Ishikawa (cell line): ENCODE measurements around the gene F13B.

Experiments used
- CEBPB ChIP-seq: IDR thresholded peaks from 2 replicates; pipeline ENCODE4 v1.6.1; 2012
- CREB1 ChIP-seq: IDR thresholded peaks from 2 replicates; pipeline ENCODE4 v1.6.1; 2012; ENCODE audit warnings: low read depth
- EGR1 ChIP-seq: IDR thresholded peaks from 2 replicates; pipeline ENCODE4 v1.6.1; 2012
- EP300 ChIP-seq: IDR thresholded peaks from 2 replicates; pipeline ENCODE4 v1.6.1; 2012; ENCODE audit warnings: borderline replicate concordance
- FOXM1 ChIP-seq: IDR thresholded peaks from 2 replicates; pipeline ENCODE4 v1.6.1; 2012; ENCODE audit warnings: low read depth, borderline replicate concordance
- NFIC ChIP-seq: IDR thresholded peaks from 2 replicates; pipeline ENCODE4 v1.6.1; 2012
- RAD21 ChIP-seq: IDR thresholded peaks from 2 replicates; pipeline ENCODE4 v1.6.1; 2012; ENCODE audit warnings: low read depth
- REST ChIP-seq: IDR thresholded peaks from 2 replicates; pipeline ENCODE4 v1.6.1; 2012; ENCODE audit warnings: low read depth, mild to moderate bottlenecking
- TAF1 ChIP-seq: IDR thresholded peaks from 2 replicates; pipeline ENCODE4 v1.6.1; 2012; ENCODE audit warnings: low read depth, mild to moderate bottlenecking
- TCF12 ChIP-seq: IDR thresholded peaks from 2 replicates; pipeline ENCODE4 v1.6.1; 2012; ENCODE audit warnings: low read depth
- TEAD4 ChIP-seq: IDR thresholded peaks from 2 replicates; pipeline ENCODE4 v1.6.1; 2012
- USF1 ChIP-seq: IDR thresholded peaks from 2 replicates; pipeline ENCODE4 v1.6.1; 2012
- YY1 ChIP-seq: IDR thresholded peaks from 2 replicates; pipeline ENCODE4 v1.6.1; 2012; ENCODE audit warnings: low read depth
- ZBTB7A ChIP-seq: IDR thresholded peaks from 2 replicates; pipeline ENCODE4 v1.6.1; 2012; ENCODE audit warnings: low read depth
- TF ChIP-seq, protein P1 (sequence below): IDR thresholded peaks from 2 replicates; pipeline ENCODE4 v1.6.1; 2012

F13B gene

GRCh38 chr1:197042676-197043341, 24.3 kb downstream of the F13B start:
- no peak for TF ChIP-seq RAD21
- TF ChIP-seq TAF1: no peak

DNA sequence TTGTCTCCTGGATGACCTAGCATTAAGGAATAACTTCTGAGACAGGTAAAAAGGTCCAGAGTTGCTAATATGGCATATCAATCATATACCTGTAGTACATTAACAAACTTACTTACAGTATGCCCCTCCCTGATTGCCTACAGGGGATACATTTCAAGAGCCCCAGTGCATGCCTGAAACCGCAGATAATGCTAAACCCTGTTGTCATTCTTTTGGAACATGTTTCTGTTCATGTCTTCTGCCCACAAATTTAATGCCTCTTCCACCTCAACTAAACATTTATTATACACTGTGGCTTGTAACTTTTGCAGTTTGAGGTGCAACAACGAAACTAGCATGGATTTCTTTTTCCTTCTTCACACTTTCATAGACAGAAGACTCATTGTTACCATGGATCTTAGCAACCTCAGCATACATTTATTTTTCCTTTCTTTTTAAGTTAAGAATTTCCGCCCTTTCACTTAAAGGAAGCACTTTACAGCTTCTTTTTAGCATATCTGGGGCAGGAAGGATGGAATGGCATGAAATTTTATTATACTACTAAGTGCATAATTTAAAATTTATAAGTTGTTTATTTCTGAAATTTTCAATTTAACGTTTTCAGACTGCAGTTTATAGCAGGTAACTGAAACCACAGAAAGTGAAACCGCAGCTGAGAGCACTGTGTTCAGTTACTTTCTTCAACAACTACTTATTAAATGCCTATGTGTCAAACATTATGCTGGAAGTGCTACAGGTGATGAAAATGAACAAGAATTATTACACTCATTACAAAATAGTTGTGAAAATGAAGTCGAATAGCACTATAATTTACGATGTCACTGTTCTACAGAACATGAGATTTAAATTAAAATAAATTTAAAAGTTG, 25.3 kb downstream of the F13B start:
- TF ChIP-seq YY1 (no peak), TEAD4 (no peak), TAF1 (no peak), FOXM1 (no peak), CEBPB (no peak), USF1 (no peak), CREB1 (no peak), EGR1 (no peak), ZBTB7A (no peak), NFIC (no peak)
- TF ChIP-seq, protein P1, sequence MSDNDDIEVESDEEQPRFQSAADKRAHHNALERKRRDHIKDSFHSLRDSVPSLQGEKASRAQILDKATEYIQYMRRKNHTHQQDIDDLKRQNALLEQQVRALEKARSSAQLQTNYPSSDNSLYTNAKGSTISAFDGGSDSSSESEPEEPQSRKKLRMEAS: no peak

DNA sequence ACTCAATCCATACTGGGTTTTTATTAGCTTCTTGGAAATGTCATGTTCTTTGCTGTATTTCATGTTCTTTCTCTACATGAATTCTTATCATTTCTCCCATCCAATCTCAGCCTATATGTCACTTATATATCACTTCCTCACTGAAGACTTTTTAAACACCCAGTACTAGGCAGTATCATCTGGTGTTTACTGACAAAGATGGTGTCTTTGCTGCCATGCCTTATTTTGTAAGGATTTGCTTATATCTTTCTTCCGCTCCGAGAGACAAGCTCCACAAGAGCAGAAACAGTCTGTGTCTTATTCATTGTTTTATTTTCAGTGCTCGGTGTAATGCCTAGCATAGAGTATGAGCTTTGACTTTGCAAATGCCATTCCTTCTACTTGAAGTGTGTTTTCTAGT, 30.2 kb downstream of the F13B start:
- no peak for TF ChIP-seq YY1

GRCh38 chr1:197029749-197030148, 37.3 kb downstream of the F13B start:
- TF ChIP-seq RAD21 (no peak), EGR1 (no peak), TAF1 (no peak), EP300 (no peak), TCF12 (no peak), ZBTB7A (no peak), CEBPB (no peak), TEAD4 (no peak), FOXM1 (no peak), USF1 (no peak), NFIC (no peak)
- TF ChIP-seq, protein P1: no peak

- TF ChIP-seq ZBTB7A: no peak
- TF ChIP-seq RAD21: no peak
- no peak for TF ChIP-seq CREB1
- TF ChIP-seq EGR1: no peak
- TF ChIP-seq YY1: no peak
- TF ChIP-seq EP300: no peak
- no peak for TF ChIP-seq FOXM1
- TF ChIP-seq NFIC: no peak
- no peak for TF ChIP-seq TCF12
- TF ChIP-seq, protein P1: no peak
- no peak for TF ChIP-seq CEBPB
- TF ChIP-seq REST: no peak
- no peak for TF ChIP-seq TEAD4
- TF ChIP-seq TAF1: no peak
- TF ChIP-seq USF1: no peak
These were observed 39.7 kb downstream of the F13B start for GRCh38 chr1:197027359-197027758.

GRCh38 chr1:197024460-197024859, 42.6 kb downstream of the F13B start:
- TF ChIP-seq, protein P1: no peak
- TF ChIP-seq NFIC (no peak), REST (no peak), CREB1 (no peak), USF1 (no peak), FOXM1 (no peak), RAD21 (no peak), YY1 (no peak), ZBTB7A (no peak), TEAD4 (no peak), EP300 (no peak), TCF12 (no peak), EGR1 (no peak), TAF1 (no peak), CEBPB (no peak)
